ENCODE results near the gene SYCE1. TPM values are rescaled to one million over a fixed set of nuclear protein-coding genes. Genes with fewer than 3 reads are reported as not detected.

The SYCE1 gene
- polyA plus RNA-seq, 1 donor (not counting 4 experiments of a cell fraction or from before 2014, with no cell fraction given), result not detected

DNA sequence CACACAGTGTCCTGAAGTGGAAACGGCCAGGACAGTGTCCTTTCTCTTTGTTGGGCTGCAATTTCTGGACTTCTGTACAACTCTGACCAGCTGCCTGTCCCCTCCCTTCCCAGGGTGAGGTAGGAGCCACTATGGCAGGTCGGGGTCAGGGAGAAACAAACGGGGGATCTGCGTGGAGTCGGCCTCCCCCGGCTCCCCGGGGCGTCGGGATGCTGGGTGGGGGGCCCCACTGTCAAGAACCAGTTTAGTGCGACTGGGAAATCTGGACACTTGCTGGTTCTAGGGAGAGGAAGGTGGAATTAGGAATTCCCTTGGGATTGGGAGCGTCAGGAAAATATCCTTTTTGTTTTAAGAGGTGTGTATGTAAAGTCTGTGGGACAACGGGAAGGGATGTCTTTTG lies 567 bp downstream of the SYCE1 start:
- no peaks in the 10 kb centered on the region for H3K4me1 ChIP-seq (ENCODE audit: control insufficient read depth, extremely low read depth, insufficient read depth, low read length)

DNA sequence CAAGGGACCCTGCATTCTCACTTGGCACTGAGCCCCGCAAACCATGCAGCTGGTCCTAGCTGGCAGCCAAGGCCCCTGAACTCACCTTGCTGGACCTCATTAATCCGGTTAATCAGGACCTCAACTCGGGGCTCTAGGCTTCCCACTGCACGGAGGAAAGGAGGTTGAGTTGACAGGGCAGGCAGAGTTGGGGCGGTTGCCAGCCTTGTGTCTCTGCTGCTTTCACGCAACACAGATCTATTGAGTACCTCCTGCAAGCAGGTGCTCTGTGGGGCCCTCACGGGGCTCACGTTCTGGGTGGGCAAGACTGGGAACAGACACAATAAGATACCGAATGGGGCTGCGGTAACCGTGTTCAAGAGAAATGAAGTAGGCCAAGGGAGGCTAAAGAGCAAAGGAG lies 6.2 kb downstream of the SYCE1 start:
- H3K9ac ChIP-seq (ENCODE audit: control insufficient read depth, extremely low read depth, insufficient read depth, low read length), result no peak overlapping the region
- no peak overlapping the region for H3K4me2 ChIP-seq (ENCODE audit: control insufficient read depth, extremely low read depth, insufficient read depth, low read depth, low read length)
- H3K27me3 ChIP-seq (ENCODE audit: control insufficient read depth, extremely low read depth, insufficient read depth, low read length), result peaks cover 11% of the 10 kb centered on the region
- H3K79me2 ChIP-seq (ENCODE audit: control insufficient read depth, insufficient read depth, low read length), result no peaks in the 10 kb centered on the region
- dilution Hi-C loops (cut with MboI; ENCODE audit: extremely low pct_ligation_motif_present, low sequenced_read_pairs), result no loop called here
- H3K36me3 ChIP-seq (ENCODE audit: control insufficient read depth in 2 of 2, extremely low read depth in 1 of 2, insufficient read depth in 2 of 2, low read length in 2 of 2), result no peaks in the 10 kb centered on the region
- H2AFZ ChIP-seq (ENCODE audit: control insufficient read depth, low read length), result no peak overlapping the region
- no peak overlapping the region for H3K4me3 ChIP-seq (ENCODE audit: control insufficient read depth in 2 of 3, extremely low read depth in 1 of 3, insufficient read depth in 2 of 3, low read depth in 1 of 3, low read length in 3 of 3)
- no peaks in the 10 kb centered on the region for H3K4me1 ChIP-seq (ENCODE audit: control insufficient read depth, extremely low read depth, insufficient read depth, low read length)
- no peaks in the 10 kb centered on the region for H3K9me1 ChIP-seq (ENCODE audit: control insufficient read depth, extremely low read depth, insufficient read depth, low read length)
- FAIRE-seq, result no peak
- no peak overlapping the region for H3K27ac ChIP-seq (ENCODE audit: control insufficient read depth, insufficient read depth, low read length)
- no peak for DNase-seq (ENCODE audit: low read depth, low spot score)
- peaks cover 2% of the 10 kb centered on the region for H4K20me1 ChIP-seq (ENCODE audit: control insufficient read depth, extremely low read depth, insufficient read depth, low read length)
- no peaks in the 10 kb centered on the region for H3K9me3 ChIP-seq (ENCODE audit: control insufficient read depth, low read depth, low read length)
- TF ChIP-seq EZH2 (IDR thresholded peaks at IDR 0.05; ENCODE audit: low read length), result no peak
- TF ChIP-seq, protein P1, sequence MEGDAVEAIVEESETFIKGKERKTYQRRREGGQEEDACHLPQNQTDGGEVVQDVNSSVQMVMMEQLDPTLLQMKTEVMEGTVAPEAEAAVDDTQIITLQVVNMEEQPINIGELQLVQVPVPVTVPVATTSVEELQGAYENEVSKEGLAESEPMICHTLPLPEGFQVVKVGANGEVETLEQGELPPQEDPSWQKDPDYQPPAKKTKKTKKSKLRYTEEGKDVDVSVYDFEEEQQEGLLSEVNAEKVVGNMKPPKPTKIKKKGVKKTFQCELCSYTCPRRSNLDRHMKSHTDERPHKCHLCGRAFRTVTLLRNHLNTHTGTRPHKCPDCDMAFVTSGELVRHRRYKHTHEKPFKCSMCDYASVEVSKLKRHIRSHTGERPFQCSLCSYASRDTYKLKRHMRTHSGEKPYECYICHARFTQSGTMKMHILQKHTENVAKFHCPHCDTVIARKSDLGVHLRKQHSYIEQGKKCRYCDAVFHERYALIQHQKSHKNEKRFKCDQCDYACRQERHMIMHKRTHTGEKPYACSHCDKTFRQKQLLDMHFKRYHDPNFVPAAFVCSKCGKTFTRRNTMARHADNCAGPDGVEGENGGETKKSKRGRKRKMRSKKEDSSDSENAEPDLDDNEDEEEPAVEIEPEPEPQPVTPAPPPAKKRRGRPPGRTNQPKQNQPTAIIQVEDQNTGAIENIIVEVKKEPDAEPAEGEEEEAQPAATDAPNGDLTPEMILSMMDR (optimal IDR thresholded peaks at IDR 0.05 in 1 of 3, IDR thresholded peaks at IDR 0.05 in 1 of 3, conservative IDR thresholded peaks at IDR 0.05 in 1 of 3; ENCODE audit: extremely low read depth in 1 of 3, insufficient read depth in 2 of 3, low read length in 3 of 3), result no peak

More for the DNA sequence above, 567 bp downstream of the SYCE1 start:
- TF ChIP-seq EZH2 (IDR thresholded peaks at IDR 0.05; ENCODE audit: low read length), result no peak
- dilution Hi-C loops (cut with MboI; ENCODE audit: extremely low pct_ligation_motif_present, low sequenced_read_pairs), result no loop called here
- no peaks in the 10 kb centered on the region for H3K9me3 ChIP-seq (ENCODE audit: control insufficient read depth, low read depth, low read length)
- H3K27me3 ChIP-seq (ENCODE audit: control insufficient read depth, extremely low read depth, insufficient read depth, low read length), result peaks cover 1% of the 10 kb centered on the region
- H3K4me2 ChIP-seq (ENCODE audit: control insufficient read depth, extremely low read depth, insufficient read depth, low read depth, low read length), result no peak overlapping the region
- no peak overlapping the region for H3K4me3 ChIP-seq (ENCODE audit: control insufficient read depth in 2 of 3, extremely low read depth in 1 of 3, insufficient read depth in 2 of 3, low read depth in 1 of 3, low read length in 3 of 3)
- FAIRE-seq (no peak), DNase-seq (ENCODE audit: low read depth, low spot score) (no peak)
- no peak overlapping the region for H3K27ac ChIP-seq (ENCODE audit: control insufficient read depth, insufficient read depth, low read length)
- no peaks in the 10 kb centered on the region for H3K36me3 ChIP-seq (ENCODE audit: control insufficient read depth in 2 of 2, extremely low read depth in 1 of 2, insufficient read depth in 2 of 2, low read length in 2 of 2)
- no peak overlapping the region for H3K9ac ChIP-seq (ENCODE audit: control insufficient read depth, extremely low read depth, insufficient read depth, low read length)
- no peak overlapping the region for H2AFZ ChIP-seq (ENCODE audit: control insufficient read depth, low read length)
- H4K20me1 ChIP-seq (ENCODE audit: control insufficient read depth, extremely low read depth, insufficient read depth, low read length), result no peaks in the 10 kb centered on the region
- no peaks in the 10 kb centered on the region for H3K9me1 ChIP-seq (ENCODE audit: control insufficient read depth, extremely low read depth, insufficient read depth, low read length)
- H3K79me2 ChIP-seq (ENCODE audit: control insufficient read depth, insufficient read depth, low read length), result no peaks in the 10 kb centered on the region

DNA sequence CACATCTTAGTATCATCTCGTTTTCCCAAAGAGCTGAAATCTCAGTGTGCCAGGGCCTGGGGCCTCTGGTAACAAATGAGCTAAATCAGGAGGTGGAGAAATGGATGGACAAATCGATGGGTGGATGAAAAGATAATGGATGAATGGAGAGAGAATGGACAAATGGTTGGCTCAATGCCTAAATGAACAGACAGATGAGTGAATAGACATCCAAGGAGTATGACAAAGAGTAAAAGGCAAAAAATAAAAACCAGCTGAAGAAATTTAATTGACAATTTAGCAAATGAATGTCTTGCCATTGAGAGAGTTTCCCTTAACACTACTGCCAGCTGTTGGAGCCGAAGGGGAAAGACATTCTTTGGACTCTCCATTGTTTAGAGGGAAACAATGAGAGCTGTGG lies 8.0 kb downstream of the SYCE1 start:
- Histone ChIP-seq H3K36me3 (ENCODE audit: control insufficient read depth in 2 of 2, extremely low read depth in 1 of 2, insufficient read depth in 2 of 2, low read length in 2 of 2) (no peaks in the 10 kb centered on the region), H3K4me3 (ENCODE audit: control insufficient read depth in 2 of 3, extremely low read depth in 1 of 3, insufficient read depth in 2 of 3, low read depth in 1 of 3, low read length in 3 of 3) (no peak overlapping the region), H3K4me2 (ENCODE audit: control insufficient read depth, extremely low read depth, insufficient read depth, low read depth, low read length) (no peak overlapping the region), H3K4me1 (ENCODE audit: control insufficient read depth, extremely low read depth, insufficient read depth, low read length) (no peaks in the 10 kb centered on the region), H4K20me1 (ENCODE audit: control insufficient read depth, extremely low read depth, insufficient read depth, low read length) (peaks cover 2% of the 10 kb centered on the region), H3K27me3 (ENCODE audit: control insufficient read depth, extremely low read depth, insufficient read depth, low read length) (peaks cover 11% of the 10 kb centered on the region), H2AFZ (ENCODE audit: control insufficient read depth, low read length) (no peak overlapping the region), H3K79me2 (ENCODE audit: control insufficient read depth, insufficient read depth, low read length) (no peaks in the 10 kb centered on the region), H3K9me3 (ENCODE audit: control insufficient read depth, low read depth, low read length) (no peaks in the 10 kb centered on the region), H3K9me1 (ENCODE audit: control insufficient read depth, extremely low read depth, insufficient read depth, low read length) (no peaks in the 10 kb centered on the region), H3K9ac (ENCODE audit: control insufficient read depth, extremely low read depth, insufficient read depth, low read length) (no peak overlapping the region), H3K27ac (ENCODE audit: control insufficient read depth, insufficient read depth, low read length) (no peak overlapping the region)
- dilution Hi-C loops (cut with MboI; ENCODE audit: extremely low pct_ligation_motif_present, low sequenced_read_pairs), result no loop called here
- DNase-seq (ENCODE audit: low read depth, low spot score) (no peak), FAIRE-seq (no peak)
- no peak for TF ChIP-seq EZH2 (IDR thresholded peaks at IDR 0.05; ENCODE audit: low read length)
- TF ChIP-seq, protein P1 (optimal IDR thresholded peaks at IDR 0.05 in 1 of 3, IDR thresholded peaks at IDR 0.05 in 1 of 3, conservative IDR thresholded peaks at IDR 0.05 in 1 of 3; ENCODE audit: extremely low read depth in 1 of 3, insufficient read depth in 2 of 3, low read length in 3 of 3), result no peak
